ENCODE results near the gene DAO. TPM values are rescaled to one million over a fixed set of nuclear protein-coding genes. Genes with fewer than 3 reads are reported as not detected.

Gene DAO
- total and polyA plus RNA-seq, 2 of the 4 experiments (the other 2 are of a cell fraction): not detected

DNA sequence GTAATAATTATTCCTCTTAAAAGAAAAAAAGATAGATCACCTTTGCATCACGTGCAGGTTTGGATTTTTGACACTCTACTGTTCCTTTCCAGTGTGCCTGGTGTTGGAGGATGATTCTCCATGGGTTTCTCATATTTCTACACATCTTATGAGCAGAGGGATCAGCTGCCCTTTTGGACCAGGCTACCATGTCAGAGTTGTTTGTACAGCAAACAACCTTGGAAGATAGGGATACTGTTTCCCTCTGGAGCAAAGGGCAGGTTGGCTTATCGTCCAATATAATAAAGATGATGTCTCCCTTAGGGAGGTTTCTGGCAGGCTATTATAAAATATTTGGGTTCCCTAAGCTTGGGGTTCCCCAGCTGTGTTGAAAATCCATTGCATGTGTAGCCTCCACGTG, 42.1 kb downstream of the DAO start:
- no peak overlapping the region for H2BK15ac ChIP-seq (ENCODE audit: low read depth, low read length)
- H3K36me3 ChIP-seq (ENCODE audit: control insufficient read depth, insufficient read depth, low read length): no peaks in the 10 kb centered on the region
- WGBS, 2 experiments (ENCODE audit: extremely low coverage in 2 of 2, insufficient read length in 1 of 2): 0% methylated on average over 1 of the region's 3 CpGs; no CpG with 5 or more reads in 1 of the 2 experiments
- dilution Hi-C loops (cut with HindIII; ENCODE audit: low sequenced_read_pairs, unreplicated experiment): no loop called here
- H3K4me1 ChIP-seq (ENCODE audit: control insufficient read depth, insufficient read depth, low read length): no peaks in the 10 kb centered on the region
- H3K27ac ChIP-seq (ENCODE audit: insufficient read depth, low read length): no peak overlapping the region
- H3K9ac ChIP-seq (ENCODE audit: low read depth, low read length): no peak overlapping the region
- no peak overlapping the region for H2AK5ac ChIP-seq (ENCODE audit: low read depth, low read length)
- no peak for ATAC-seq (ENCODE audit: low read depth)
- no peak overlapping the region for H2AFZ ChIP-seq (replicated peaks; ENCODE audit: low read length, poor library complexity)
- H2AK9ac ChIP-seq (replicated peaks; ENCODE audit: low read depth, low read length, poor library complexity): no peak overlapping the region
- H4K91ac ChIP-seq (ENCODE audit: insufficient read depth, low read depth, low read length): no peak overlapping the region
- H4K5ac ChIP-seq (ENCODE audit: low read depth, low read length): no peak overlapping the region
- POLR2A ChIA-PET (ENCODE audit: unreplicated experiment): no interaction called here
- H2BK5ac ChIP-seq (ENCODE audit: low read depth, low read length, poor library complexity, severe bottlenecking): no peak overlapping the region
- no peak overlapping the region for H3K4ac ChIP-seq (ENCODE audit: low read depth, low read length)
- no peak overlapping the region for H3K4me3 ChIP-seq (ENCODE audit: insufficient read depth, low read depth, low read length)
- H3K9me3 ChIP-seq (ENCODE audit: control insufficient read depth, insufficient read depth, low read length): peaks cover 6% of the 10 kb centered on the region; the same call in 1 of the 2 replicates
- in situ Hi-C loops (cut with MboI; ENCODE audit: low sequenced_read_pairs): no loop called here
- H3K56ac ChIP-seq (ENCODE audit: extremely low read depth, insufficient read depth, low read length): no peak overlapping the region
- no peaks in the 10 kb centered on the region for H4K20me1 ChIP-seq (ENCODE audit: insufficient read depth, low read length)
- TF ChIP-seq, protein P1, sequence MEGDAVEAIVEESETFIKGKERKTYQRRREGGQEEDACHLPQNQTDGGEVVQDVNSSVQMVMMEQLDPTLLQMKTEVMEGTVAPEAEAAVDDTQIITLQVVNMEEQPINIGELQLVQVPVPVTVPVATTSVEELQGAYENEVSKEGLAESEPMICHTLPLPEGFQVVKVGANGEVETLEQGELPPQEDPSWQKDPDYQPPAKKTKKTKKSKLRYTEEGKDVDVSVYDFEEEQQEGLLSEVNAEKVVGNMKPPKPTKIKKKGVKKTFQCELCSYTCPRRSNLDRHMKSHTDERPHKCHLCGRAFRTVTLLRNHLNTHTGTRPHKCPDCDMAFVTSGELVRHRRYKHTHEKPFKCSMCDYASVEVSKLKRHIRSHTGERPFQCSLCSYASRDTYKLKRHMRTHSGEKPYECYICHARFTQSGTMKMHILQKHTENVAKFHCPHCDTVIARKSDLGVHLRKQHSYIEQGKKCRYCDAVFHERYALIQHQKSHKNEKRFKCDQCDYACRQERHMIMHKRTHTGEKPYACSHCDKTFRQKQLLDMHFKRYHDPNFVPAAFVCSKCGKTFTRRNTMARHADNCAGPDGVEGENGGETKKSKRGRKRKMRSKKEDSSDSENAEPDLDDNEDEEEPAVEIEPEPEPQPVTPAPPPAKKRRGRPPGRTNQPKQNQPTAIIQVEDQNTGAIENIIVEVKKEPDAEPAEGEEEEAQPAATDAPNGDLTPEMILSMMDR (conservative IDR thresholded peaks at IDR 0.05; ENCODE audit: low read depth, low read length): no peak
- TF ChIP-seq CHD1 (IDR thresholded peaks at IDR 0.05; ENCODE audit: low read depth, low read length) (no peak), NFE2L2 (IDR thresholded peaks at IDR 0.05; ENCODE audit: low read depth, low read length) (no peak), SMC3 (IDR thresholded peaks at IDR 0.05; ENCODE audit: low read depth, low read length) (no peak), RCOR1 (IDR thresholded peaks at IDR 0.05; ENCODE audit: insufficient replicate concordance, low read length) (no peak), RFX5 (IDR thresholded peaks at IDR 0.05; ENCODE audit: low read depth, low read length) (no peak), POLR2A (IDR thresholded peaks at IDR 0.05; ENCODE audit: low read depth, low read length) (no peak), FOS (IDR thresholded peaks at IDR 0.05; ENCODE audit: low read depth, low read length) (no peak), MAFK (IDR thresholded peaks at IDR 0.05; ENCODE audit: low read depth, low read length) (no peak), MAZ (IDR thresholded peaks at IDR 0.05; ENCODE audit: borderline replicate concordance, low read depth, low read length) (no peak), MXI1 (IDR thresholded peaks at IDR 0.05; ENCODE audit: borderline replicate concordance, low read depth, low read length) (no peak), CEBPB (IDR thresholded peaks at IDR 0.05; ENCODE audit: low read depth, low read length) (no peak)
- TF ChIP-seq, protein P2, sequence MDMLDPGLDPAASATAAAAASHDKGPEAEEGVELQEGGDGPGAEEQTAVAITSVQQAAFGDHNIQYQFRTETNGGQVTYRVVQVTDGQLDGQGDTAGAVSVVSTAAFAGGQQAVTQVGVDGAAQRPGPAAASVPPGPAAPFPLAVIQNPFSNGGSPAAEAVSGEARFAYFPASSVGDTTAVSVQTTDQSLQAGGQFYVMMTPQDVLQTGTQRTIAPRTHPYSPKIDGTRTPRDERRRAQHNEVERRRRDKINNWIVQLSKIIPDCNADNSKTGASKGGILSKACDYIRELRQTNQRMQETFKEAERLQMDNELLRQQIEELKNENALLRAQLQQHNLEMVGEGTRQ (IDR thresholded peaks at IDR 0.05; ENCODE audit: low read depth, low read length): no peak
- TF ChIP-seq, protein P3, sequence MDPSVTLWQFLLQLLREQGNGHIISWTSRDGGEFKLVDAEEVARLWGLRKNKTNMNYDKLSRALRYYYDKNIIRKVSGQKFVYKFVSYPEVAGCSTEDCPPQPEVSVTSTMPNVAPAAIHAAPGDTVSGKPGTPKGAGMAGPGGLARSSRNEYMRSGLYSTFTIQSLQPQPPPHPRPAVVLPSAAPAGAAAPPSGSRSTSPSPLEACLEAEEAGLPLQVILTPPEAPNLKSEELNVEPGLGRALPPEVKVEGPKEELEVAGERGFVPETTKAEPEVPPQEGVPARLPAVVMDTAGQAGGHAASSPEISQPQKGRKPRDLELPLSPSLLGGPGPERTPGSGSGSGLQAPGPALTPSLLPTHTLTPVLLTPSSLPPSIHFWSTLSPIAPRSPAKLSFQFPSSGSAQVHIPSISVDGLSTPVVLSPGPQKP (IDR thresholded peaks at IDR 0.05; ENCODE audit: borderline replicate concordance, low read depth, low read length): no peak
- CTCF ChIA-PET: no interaction called here
- no peak overlapping the region for H3K4me2 ChIP-seq (ENCODE audit: low read depth, low read length)
- DNase-seq: no peak
- no peaks in the 10 kb centered on the region for H3K79me1 ChIP-seq (ENCODE audit: low read depth in 1 of 2, low read length in 2 of 2)
- H3K14ac ChIP-seq (replicated peaks; ENCODE audit: low read depth, low read length): no peak overlapping the region
- H2BK120ac ChIP-seq (ENCODE audit: low read depth, low read length): no peak overlapping the region
- H3K18ac ChIP-seq (ENCODE audit: low read depth, low read length): no peak overlapping the region
- H3K27me3 ChIP-seq (ENCODE audit: control insufficient read depth, insufficient read depth, low read length): peaks cover 9% of the 10 kb centered on the region
- no peak overlapping the region for H3K23ac ChIP-seq (ENCODE audit: low read depth, low read length)
- intact Hi-C loops (cut with micrococcal nuclease): no loop called here
- no peak overlapping the region for H2BK20ac ChIP-seq (ENCODE audit: low read depth, low read length)
- no TSS peak for BruUV-seq (replicated peaks)
- no peaks in the 10 kb centered on the region for H3K9me1 ChIP-seq (ENCODE audit: insufficient read depth, low read length)
- H4K8ac ChIP-seq (ENCODE audit: low read depth in 2 of 2, low read length in 2 of 2): no peak overlapping the region

All from IMR-90 (cell line).